Measurements from ENCODE around the gene ZNF547. TPM values are rescaled to one million over a fixed set of nuclear protein-coding genes. Genes with fewer than 3 reads are reported as not detected.

The ZNF547 gene
- total and polyA plus RNA-seq, 5 experiments from 2014 or later, result 0.28 to 7.4 (median 1.2) TPM

DNA sequence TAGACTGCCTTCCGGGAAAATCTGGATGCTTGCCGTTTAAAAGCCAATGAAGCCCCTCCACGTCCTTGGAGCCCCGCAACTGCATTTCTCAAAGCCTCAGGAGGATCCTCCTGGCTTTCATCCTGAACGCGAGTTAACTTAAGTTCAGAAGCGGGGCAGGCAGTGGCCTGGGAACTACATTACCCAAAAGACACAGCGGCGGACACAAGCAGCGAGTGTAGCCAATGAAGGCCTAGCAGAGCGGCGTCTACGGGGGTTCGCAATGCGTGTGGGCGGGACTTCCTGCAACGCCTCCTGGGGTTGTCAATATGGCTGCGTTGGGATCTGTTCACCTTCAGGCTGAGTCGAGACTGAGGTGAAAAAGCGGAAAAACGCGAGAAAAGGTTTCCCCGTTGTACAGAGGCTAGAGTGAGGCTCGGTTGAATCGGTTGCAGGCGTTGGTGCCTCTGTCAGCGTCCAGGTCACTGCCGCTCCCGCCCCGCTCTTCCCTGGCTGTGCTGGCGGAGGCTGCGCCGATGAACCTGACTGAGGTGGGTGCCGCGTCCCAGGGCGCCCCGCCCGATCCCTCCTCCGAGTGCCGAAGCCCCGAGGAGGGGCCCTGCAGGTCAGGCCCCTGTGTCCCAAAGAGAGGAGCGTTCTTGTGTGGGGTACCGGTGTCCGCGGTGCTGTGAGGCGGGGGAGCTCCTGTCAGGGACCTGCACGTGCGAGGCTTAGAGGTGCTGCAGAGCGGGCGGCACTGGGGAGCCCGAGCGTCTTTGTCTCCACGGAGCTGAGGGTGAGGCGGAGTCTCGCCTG lies 47.7 kb downstream of the ZNF547 start, which contains the start of gene ZNF17:
Gene ZNF17 (plus strand): TSS at position 285 of the 795 bp plus-strand sequence. CDS start 2,455 bp downstream, outside the sequence.
- peak within 1 kb of the TSS; percentile 85 to 97 (median 94) for H3K27ac Mint-ChIP-seq
- ATAC-seq, result peak; percentile 99 to 100
- peak; percentile 81 to 96 (median 90) for DNase-seq
- H3K27me3 Mint-ChIP-seq, result no peaks in the 10 kb centered on the region
- H3K36me3 Mint-ChIP-seq, result peaks cover 16 to 40% (median 38%) of the 10 kb centered on the region in 3 donors
- H3K4me1 Mint-ChIP-seq, result peaks cover 27 to 48% (median 34%) of the 10 kb centered on the region in 4 donors
- H3K4me3 Mint-ChIP-seq, result peak within 1 kb of the TSS; percentile 92 to 97 (median 95)
- H3K9me3 Mint-ChIP-seq, result peaks cover 0 to 23% (median 14%) of the 10 kb centered on the region in 9 donors
- POLR2A ChIA-PET, result interaction anchor here (0.6 to 0.8 kb wide), 3 partner anchors 18 to 36 kb away, joined by 3 to 5 read pairs (median 3); partner anchors contain the start of gene ZNF548

DNA sequence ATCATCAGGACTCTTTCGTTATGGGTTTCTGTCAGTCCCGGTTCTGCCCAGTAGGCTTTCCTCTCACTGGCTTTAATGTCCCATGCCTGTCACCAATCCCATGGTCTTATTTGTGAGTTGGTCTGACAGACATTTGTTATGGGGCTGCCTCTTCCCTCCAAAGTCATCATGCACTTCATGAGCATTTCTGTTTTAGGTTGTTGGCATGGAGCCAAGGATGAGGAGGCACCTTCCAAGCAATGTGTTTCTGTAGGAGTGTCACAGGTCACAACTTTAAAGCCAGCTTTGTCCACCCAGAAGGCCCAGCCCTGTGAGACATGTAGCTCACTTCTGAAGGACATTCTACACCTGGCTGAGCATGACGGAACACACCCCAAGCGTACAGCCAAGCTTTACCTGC lies 56.1 kb downstream of the ZNF547 start:
- ATAC-seq, result no peak
- no peak for DNase-seq
- H3K27ac Mint-ChIP-seq, result no peak overlapping the region
- peaks cover 68 to 76% (median 72%) of the 10 kb centered on the region in 3 donors for H3K36me3 Mint-ChIP-seq
- no peak overlapping the region for H3K4me3 Mint-ChIP-seq
- H3K9me3 Mint-ChIP-seq, result peaks cover 8 to 93% (median 43%) of the 10 kb centered on the region in 9 donors
- peaks cover 3 to 20% (median 17%) of the 10 kb centered on the region in 4 donors for H3K4me1 Mint-ChIP-seq
- no peaks in the 10 kb centered on the region for H3K27me3 Mint-ChIP-seq
- POLR2A ChIA-PET, result no interaction called here

DNA sequence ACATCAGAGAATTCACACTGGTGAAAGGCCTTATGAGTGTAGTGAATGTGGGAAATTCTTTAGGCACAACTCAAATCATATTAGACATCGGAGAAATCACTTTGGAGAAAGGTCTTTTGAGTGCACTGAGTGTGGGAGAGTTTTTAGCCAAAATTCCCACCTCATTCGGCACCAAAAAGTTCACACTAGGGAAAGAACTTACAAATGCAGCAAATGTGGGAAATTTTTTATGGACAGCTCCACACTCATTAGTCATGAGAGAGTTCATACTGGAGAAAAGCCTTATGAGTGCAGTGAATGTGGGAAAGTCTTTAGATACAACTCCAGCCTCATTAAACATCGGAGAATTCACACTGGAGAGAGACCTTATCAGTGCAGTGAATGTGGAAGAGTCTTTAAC lies 57.7 kb downstream of the ZNF547 start:
- ATAC-seq (no peak), DNase-seq (no peak)
- no peak overlapping the region for H3K4me3 Mint-ChIP-seq
- peaks cover 0 to 7% (median 6%) of the 10 kb centered on the region in 4 donors for H3K4me1 Mint-ChIP-seq
- POLR2A ChIA-PET, result no interaction called here
- no peak overlapping the region for H3K27ac Mint-ChIP-seq
- H3K9me3 Mint-ChIP-seq, result peaks cover 8 to 93% (median 33%) of the 10 kb centered on the region in 9 donors
- H3K27me3 Mint-ChIP-seq, result no peaks in the 10 kb centered on the region
- peaks cover 56 to 65% (median 60%) of the 10 kb centered on the region in 3 donors for H3K36me3 Mint-ChIP-seq

Other genes starting within 250 kb of the ZNF547 start
- gene USP29, start 243.6 kb upstream of the ZNF547 start, total RNA-seq, result not detected
- not detected for gene USP29, start 243.6 kb upstream of the ZNF547 start, polyA plus RNA-seq
- not detected for gene ZIM3, start 218.3 kb upstream of the ZNF547 start, total RNA-seq
- not detected for gene ZIM3, start 218.3 kb upstream of the ZNF547 start, polyA plus RNA-seq
- gene DUXA, start 196.1 kb upstream of the ZNF547 start, total RNA-seq, result not detected
- gene DUXA, start 196.1 kb upstream of the ZNF547 start, polyA plus RNA-seq, result not detected
- gene ZNF264, start 172.1 kb upstream of the ZNF547 start, total RNA-seq, result 10 to 100 TPM; 77.4 to 77.6 TPM
- gene ZNF264, start 172.1 kb upstream of the ZNF547 start, polyA plus RNA-seq, result 10 to 100 TPM; 21.7 to 30.6 (median 29.2) TPM
- gene AURKC, start 132.5 kb upstream of the ZNF547 start, total RNA-seq, result 1 to 10 TPM; 1.0 to 2.0 TPM
- gene AURKC, start 132.5 kb upstream of the ZNF547 start, polyA plus RNA-seq, result not detected
- gene ZNF805, start 122.9 kb upstream of the ZNF547 start, total RNA-seq, result 10 to 100 TPM; 22.3 to 24.3 TPM
- 1 to 10 TPM; 3.2 to 3.8 (median 3.6) TPM for gene ZNF805, start 122.9 kb upstream of the ZNF547 start, polyA plus RNA-seq
- 10 to 100 TPM; 74.4 to 85.3 TPM for gene ZNF460, start 83.1 kb upstream of the ZNF547 start, total RNA-seq
- 1 to 10 TPM; 5.4 to 9.4 (median 6.0) TPM for gene ZNF460, start 83.1 kb upstream of the ZNF547 start, polyA plus RNA-seq
- 10 to 100 TPM; 13.1 to 13.7 TPM for gene ZNF543, start 43.1 kb upstream of the ZNF547 start, total RNA-seq
- 1 to 10 TPM in 2 of 3 donors, under 1 TPM in 1; 0.98 to 6.4 (median 2.7) TPM for gene ZNF543, start 43.1 kb upstream of the ZNF547 start, polyA plus RNA-seq
- 10 to 100 TPM; 17.2 TPM for gene ZNF304, start 12.3 kb upstream of the ZNF547 start, total RNA-seq
- gene ZNF304, start 12.3 kb upstream of the ZNF547 start, polyA plus RNA-seq, result 1 to 10 TPM; 1.5 to 3.3 (median 1.7) TPM
- gene TRAPPC2B, start within 50 bp of the ZNF547 start, total RNA-seq, result 10 to 100 TPM; 12.2 to 15.6 TPM
- gene TRAPPC2B, start within 50 bp of the ZNF547 start, polyA plus RNA-seq, result 10 to 100 TPM; 15.0 to 20.5 (median 19.1) TPM
- gene ZNF548, start 26.3 kb downstream of the ZNF547 start, total RNA-seq, result 10 to 100 TPM; 91.9 to 96.6 TPM
- gene ZNF548, start 26.3 kb downstream of the ZNF547 start, polyA plus RNA-seq, result 10 to 100 TPM; 11.8 to 16.5 (median 12.2) TPM
- 10 to 100 TPM; 23.9 to 27.1 TPM for gene ZNF17, start 47.6 kb downstream of the ZNF547 start, total RNA-seq
- 1 to 10 TPM; 2.9 to 5.8 (median 4.5) TPM for gene ZNF17, start 47.6 kb downstream of the ZNF547 start, polyA plus RNA-seq
- gene ZNF749, start 71.8 kb downstream of the ZNF547 start, total RNA-seq, result 10 to 100 TPM; 19.4 to 20.3 TPM
- gene ZNF749, start 71.8 kb downstream of the ZNF547 start, polyA plus RNA-seq, result 10 to 100 TPM in 2 of 3 donors, 1 to 10 TPM in 1; 8.6 to 35.4 (median 22.2) TPM
- 1 to 10 TPM; 1.4 to 2.2 TPM for gene VN1R1, start 93.6 kb downstream of the ZNF547 start, total RNA-seq
- gene VN1R1, start 93.6 kb downstream of the ZNF547 start, polyA plus RNA-seq, result under 1 TPM; 0.17 to 0.32 (median 0.20) TPM
- gene ZNF772, start 114.0 kb downstream of the ZNF547 start, total RNA-seq, result 10 to 100 TPM; 20.9 to 23.8 TPM
- 1 to 10 TPM; 2.6 to 3.4 (median 2.9) TPM for gene ZNF772, start 114.0 kb downstream of the ZNF547 start, polyA plus RNA-seq
- gene ZNF419, start 124.2 kb downstream of the ZNF547 start, total RNA-seq, result 10 to 100 TPM; 29.2 to 31.2 TPM
- gene ZNF419, start 124.2 kb downstream of the ZNF547 start, polyA plus RNA-seq, result 10 to 100 TPM in 1 of 3 donors, 1 to 10 TPM in 2; 5.6 to 12.3 (median 5.8) TPM
- 10 to 100 TPM; 25.2 to 30.9 TPM for gene ZNF773, start 136.4 kb downstream of the ZNF547 start, total RNA-seq
- 10 to 100 TPM in 1 of 3 donors, 1 to 10 TPM in 2; 8.7 to 18.6 (median 8.9) TPM for gene ZNF773, start 136.4 kb downstream of the ZNF547 start, polyA plus RNA-seq
- gene ZNF549, start 163.8 kb downstream of the ZNF547 start, total RNA-seq, result 10 to 100 TPM; 24.7 to 25.5 TPM
- gene ZNF549, start 163.8 kb downstream of the ZNF547 start, polyA plus RNA-seq, result 1 to 10 TPM; 6.3 to 9.1 (median 8.6) TPM
- 10 to 100 TPM; 49.5 to 51.1 TPM for gene ZNF550, start 196.3 kb downstream of the ZNF547 start, total RNA-seq
- gene ZNF550, start 196.3 kb downstream of the ZNF547 start, polyA plus RNA-seq, result 10 to 100 TPM in 1 of 3 donors, 1 to 10 TPM in 2; 4.1 to 17.8 (median 6.1) TPM
- gene ZNF416, start 215.4 kb downstream of the ZNF547 start, total RNA-seq, result 10 to 100 TPM; 14.4 to 16.0 TPM
- 1 to 10 TPM; 4.1 to 7.6 (median 4.3) TPM for gene ZNF416, start 215.4 kb downstream of the ZNF547 start, polyA plus RNA-seq
- gene ZIK1, start 220.6 kb downstream of the ZNF547 start, total RNA-seq, result 10 to 100 TPM; 23.9 to 24.9 TPM
- 10 to 100 TPM in 1 of 3 donors, 1 to 10 TPM in 2; 4.2 to 11.4 (median 7.9) TPM for gene ZIK1, start 220.6 kb downstream of the ZNF547 start, polyA plus RNA-seq
- gene ZNF530, start 236.3 kb downstream of the ZNF547 start, total RNA-seq, result 10 to 100 TPM; 11.6 to 14.2 TPM
- gene ZNF530, start 236.3 kb downstream of the ZNF547 start, polyA plus RNA-seq, result 1 to 10 TPM in 2 of 3 donors, under 1 TPM in 1; 0.98 to 5.6 (median 5.4) TPM

Measured in naive thymus-derived CD8-positive, alpha-beta T cell (primary cell).